MG63 (cell line): ENCODE data around the gene RBM23. TPM values are rescaled to one million over a fixed set of nuclear protein-coding genes. Genes with fewer than 3 reads are reported as not detected.
A peak's percentile ranks its signal among the peaks of the same experiment; 100 is the strongest.
"Not testable (repeated sequence)": the region's sequence is repeated elsewhere in the genome, so short reads cannot be mapped to it uniquely, and the experiment has no call there.

ENCODE experiments used
- DNase-seq: peaks from one replicate; pipeline ENCODE4 v3.0.0-alpha.2; 2020
- H3K27me3 ChIP-seq: fragments of 250-450 bp; sonication (Bioruptor Pico); 2 replicates; pipeline ENCODE4 v1.5.1; 2020; ENCODE audit warnings: mild to moderate bottlenecking, moderate library complexity
- H3K36me3 ChIP-seq: fragments of 250-450 bp; sonication (Bioruptor Pico); 2 replicates; pipeline ENCODE4 v1.5.1; 2020; ENCODE audit warnings: mild to moderate bottlenecking, moderate library complexity
- H3K4me3 ChIP-seq: fragments of 250-450 bp; sonication (Bioruptor Pico); 2 replicates; pipeline ENCODE4 v1.5.1; 2020; ENCODE audit warnings: mild to moderate bottlenecking, moderate library complexity
- H3K9me3 ChIP-seq: fragments of 250-450 bp; sonication (Bioruptor Pico); 2 replicates; pipeline ENCODE4 v1.5.1; 2020; ENCODE audit warnings: mild to moderate bottlenecking, moderate library complexity
- total RNA-seq: library from RNA; depleted of rRNA; stranded (reverse); fragments of >200 nt; shearing (Covaris generic); gene quantifications from 2 replicates; pipeline ENCODE4 v1.2.3, GENCODE V29; 2014; ENCODE audit warnings: low replicate concordance

Gene RBM23
- total RNA-seq, 1 experiment from 2014 or later: 27.8 TPM

DNA sequence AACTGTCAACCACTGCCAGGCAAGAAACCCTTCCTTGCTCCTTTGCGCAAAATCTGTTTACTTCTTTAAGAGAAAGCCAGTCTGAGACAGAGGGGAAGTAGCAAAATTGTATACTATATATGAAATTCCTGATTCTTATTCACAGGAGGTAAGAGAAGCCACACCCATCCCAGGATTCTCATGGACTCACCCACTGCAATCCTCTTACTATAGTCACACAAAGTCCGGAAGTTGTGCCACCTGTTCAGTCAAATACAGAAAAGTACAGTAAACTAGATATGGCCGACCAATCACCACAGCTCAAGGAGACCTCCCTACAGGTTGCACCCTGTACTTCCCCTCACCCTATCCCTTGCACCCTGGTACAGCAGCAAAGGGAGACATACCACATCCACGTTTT, 7.4 kb upstream of the RBM23 start:
- DNase-seq: no peak

DNA sequence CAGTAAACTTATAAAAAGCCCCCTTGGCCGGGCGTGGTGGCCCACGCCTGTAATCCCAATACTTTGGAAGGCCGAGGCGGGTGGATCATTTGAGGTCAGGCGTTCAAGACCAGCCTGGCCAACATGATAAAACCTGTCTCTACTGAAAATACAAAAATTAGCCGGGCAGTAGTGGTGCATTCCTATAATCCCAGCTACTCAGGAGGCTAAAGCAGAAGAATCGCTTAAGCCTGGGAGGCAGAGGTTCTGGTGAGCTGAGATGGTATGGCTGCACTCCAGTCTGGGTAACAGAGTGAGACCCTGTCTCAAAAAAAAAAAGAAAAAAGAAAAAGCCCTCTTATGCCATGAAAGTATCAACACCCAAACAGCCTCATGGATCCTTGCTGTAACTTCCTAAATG, 6.6 kb upstream of the RBM23 start:
- DNase-seq: no peak
- Histone ChIP-seq H3K27me3 (no peaks in the 10 kb centered on the region), H3K4me3 (no peak overlapping the region), H3K36me3 (peaks cover 28% of the 10 kb centered on the region), H3K9me3 (no peaks in the 10 kb centered on the region)

More for the DNA sequence above, 7.4 kb upstream of the RBM23 start:
- Histone ChIP-seq H3K27me3 (no peaks in the 10 kb centered on the region), H3K9me3 (no peaks in the 10 kb centered on the region), H3K4me3 (no peak overlapping the region), H3K36me3 (peaks cover 22% of the 10 kb centered on the region)

DNA sequence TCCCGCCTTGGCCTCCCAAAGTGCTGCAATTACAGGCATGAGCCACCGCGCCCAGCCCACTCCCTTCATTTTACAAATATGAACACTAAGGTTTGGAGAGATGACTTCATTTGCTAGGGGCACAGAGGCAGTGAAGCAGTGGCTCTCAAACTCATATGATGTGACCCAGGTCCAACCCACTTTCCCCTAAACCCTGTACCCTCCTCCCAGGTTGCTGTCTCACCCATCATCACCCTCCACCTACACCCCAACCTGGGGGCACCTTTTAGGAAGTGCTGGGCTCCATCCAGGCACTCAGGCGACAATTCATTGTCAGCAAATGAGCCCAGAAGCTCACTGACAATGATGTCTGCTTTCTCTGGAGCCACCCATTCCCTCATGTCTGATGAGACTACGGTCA, 4.8 kb upstream of the RBM23 start:
- DNase-seq: no peak
- H3K4me3 ChIP-seq: no peak overlapping the region
- H3K36me3 ChIP-seq: peaks cover 32% of the 10 kb centered on the region
- no peaks in the 10 kb centered on the region for H3K27me3 ChIP-seq
- no peaks in the 10 kb centered on the region for H3K9me3 ChIP-seq

GRCh38 chr14:22922294-22922693, 3.3 kb upstream of the RBM23 start:
- no peak overlapping the region for H3K4me3 ChIP-seq
- no peak for DNase-seq
- no peaks in the 10 kb centered on the region for H3K27me3 ChIP-seq
- H3K36me3 ChIP-seq: peaks cover 32% of the 10 kb centered on the region
- no peaks in the 10 kb centered on the region for H3K9me3 ChIP-seq

- peaks cover 26% of the 10 kb centered on the region for H3K36me3 ChIP-seq
- no peak overlapping the region for H3K4me3 ChIP-seq
- H3K9me3 ChIP-seq: no peaks in the 10 kb centered on the region
- DNase-seq: no peak
- no peaks in the 10 kb centered on the region for H3K27me3 ChIP-seq
These were observed 1.7 kb upstream of the RBM23 start for GRCh38 chr14:22920697-22921096.

DNA sequence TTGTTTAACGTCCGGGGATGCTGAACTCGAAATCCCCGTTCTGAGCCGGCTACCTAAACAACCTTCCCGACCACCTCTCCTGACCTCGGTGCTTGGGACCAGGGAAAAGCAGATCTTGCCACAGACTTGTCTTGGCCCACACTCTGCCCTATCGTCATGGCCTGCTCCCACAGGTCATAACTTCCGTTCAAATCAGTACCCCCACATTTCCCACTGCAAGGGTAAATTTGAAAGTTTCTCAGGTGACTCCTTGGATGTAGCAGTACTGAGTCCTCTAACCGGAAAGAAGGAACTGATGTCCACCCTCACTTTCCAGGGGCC, 612 bp upstream of the RBM23 start:
- DNase-seq: no peak
- Histone ChIP-seq H3K9me3 (no peaks in the 10 kb centered on the region), H3K27me3 (no peaks in the 10 kb centered on the region), H3K4me3 (peak overlapping the region; percentile 10), H3K36me3 (peaks cover 23% of the 10 kb centered on the region)

DNA sequence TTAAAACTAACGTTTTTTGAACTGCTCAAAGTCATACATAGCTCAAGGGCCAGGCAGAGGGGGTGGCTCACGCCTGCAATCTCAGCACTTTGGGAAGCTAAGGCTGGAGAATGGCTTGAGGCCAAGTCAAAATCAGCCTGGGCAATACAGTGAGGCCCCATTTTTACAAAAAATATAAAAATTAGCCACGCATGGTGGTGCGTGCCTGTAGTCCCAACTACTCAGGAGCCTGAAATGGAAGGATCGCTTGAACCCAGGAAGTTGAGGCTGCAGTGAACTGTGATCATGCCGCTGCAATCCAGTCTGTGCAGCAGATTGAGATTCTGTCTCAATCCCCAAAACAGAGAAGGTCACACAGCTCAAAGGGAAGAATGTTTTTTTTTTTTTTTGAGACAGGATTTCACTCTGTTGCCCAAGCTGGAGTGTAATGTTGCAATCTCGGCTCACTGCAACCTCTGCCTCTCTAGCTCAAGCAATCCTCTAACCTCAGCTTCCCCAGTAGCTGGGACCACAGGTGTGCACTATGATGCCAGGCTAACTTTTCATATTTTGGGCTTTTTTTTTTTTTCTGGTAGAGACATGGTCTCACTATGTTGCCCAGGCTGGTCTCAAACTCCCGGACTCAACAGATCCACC, 2.9 kb downstream of the RBM23 start:
- H3K27me3 ChIP-seq: no peaks in the 10 kb centered on the region
- H3K9me3 ChIP-seq: no peaks in the 10 kb centered on the region
- no peak overlapping the region for H3K4me3 ChIP-seq
- H3K36me3 ChIP-seq: peaks cover 9% of the 10 kb centered on the region
- no peak for DNase-seq

DNA sequence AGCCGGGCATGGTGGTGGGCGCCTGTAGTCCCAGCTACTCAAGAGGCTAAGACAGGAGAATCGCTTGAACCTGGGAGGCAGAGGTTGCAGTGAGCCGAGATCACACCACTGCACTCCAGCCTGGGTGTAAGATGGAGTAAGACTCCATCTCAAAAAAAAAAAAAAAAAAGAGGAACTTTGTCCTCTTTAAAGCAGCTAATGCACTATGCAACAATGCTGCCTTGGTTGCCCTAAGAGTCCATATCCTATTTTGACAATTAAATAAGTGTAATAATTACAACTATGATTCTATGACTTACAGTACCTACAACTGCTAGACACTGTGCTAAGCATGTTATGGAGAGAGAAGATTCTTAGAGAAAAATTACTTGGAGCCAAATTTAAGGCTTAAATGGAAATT, 4.1 kb downstream of the RBM23 start:
- not testable (repeated sequence) for H3K4me3 ChIP-seq, H3K9me3 ChIP-seq, H3K27me3 ChIP-seq, DNase-seq, H3K36me3 ChIP-seq

DNA sequence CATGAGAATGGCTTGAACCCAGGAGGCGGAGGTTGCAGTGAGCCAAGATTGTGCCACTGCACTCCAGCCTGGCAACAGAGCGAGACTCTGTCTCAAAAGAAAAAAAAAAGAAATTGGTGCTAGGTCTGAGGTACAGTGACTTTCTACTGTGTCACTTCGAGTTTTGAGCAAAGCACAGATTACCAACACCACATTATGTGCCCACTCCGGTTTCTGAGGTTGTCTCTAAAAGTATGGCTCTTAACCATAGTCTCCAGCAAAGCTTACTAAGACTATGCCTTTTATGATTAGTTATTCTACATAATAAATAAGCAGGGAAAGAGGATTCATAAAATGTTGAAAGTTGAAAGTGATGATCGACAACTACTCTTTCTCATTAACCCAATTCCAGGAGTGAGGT, 8.0 kb downstream of the RBM23 start:
- Histone ChIP-seq H3K9me3 (no peaks in the 10 kb centered on the region), H3K36me3 (no peaks in the 10 kb centered on the region; the same call in 1 of the 2 replicates), H3K4me3 (no peak overlapping the region), H3K27me3 (no peaks in the 10 kb centered on the region)
- no peak for DNase-seq

- DNase-seq: no peak
- H3K36me3 ChIP-seq: no peaks in the 10 kb centered on the region; the same call in 1 of the 2 replicates
- no peaks in the 10 kb centered on the region for H3K27me3 ChIP-seq
- no peak overlapping the region for H3K4me3 ChIP-seq
- H3K9me3 ChIP-seq: no peaks in the 10 kb centered on the region
These were observed 10.3 kb downstream of the RBM23 start for GRCh38 chr14:22908601-22909000.

DNA sequence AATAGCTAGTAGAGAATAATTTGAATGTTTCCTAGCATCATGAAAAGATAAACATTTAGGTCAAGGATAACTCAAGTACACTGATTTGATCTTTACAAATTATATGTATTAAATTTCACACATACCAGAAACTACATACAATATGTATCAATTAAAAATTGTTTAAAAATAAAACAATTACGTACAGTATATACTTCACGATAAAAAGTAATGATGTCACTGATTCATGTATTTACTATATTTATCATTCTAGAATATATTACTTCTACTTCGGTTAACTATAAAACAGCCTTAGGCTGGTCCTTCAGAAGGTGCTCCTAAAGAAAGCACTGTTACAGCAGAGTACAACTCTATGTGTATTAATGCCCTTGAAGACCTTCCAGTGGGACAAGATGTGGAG, 11.5 kb downstream of the RBM23 start:
- H3K9me3 ChIP-seq: no peaks in the 10 kb centered on the region
- H3K36me3 ChIP-seq: no peaks in the 10 kb centered on the region; the same call in 1 of the 2 replicates
- H3K27me3 ChIP-seq: no peaks in the 10 kb centered on the region
- no peak overlapping the region for H3K4me3 ChIP-seq
- no peak for DNase-seq

GRCh38 chr14:22906073-22906472, 12.9 kb downstream of the RBM23 start:
- no peaks in the 10 kb centered on the region for H3K9me3 ChIP-seq
- no peak overlapping the region for H3K4me3 ChIP-seq
- no peaks in the 10 kb centered on the region; the same call in 1 of the 2 replicates for H3K36me3 ChIP-seq
- DNase-seq: no peak
- no peaks in the 10 kb centered on the region for H3K27me3 ChIP-seq

DNA sequence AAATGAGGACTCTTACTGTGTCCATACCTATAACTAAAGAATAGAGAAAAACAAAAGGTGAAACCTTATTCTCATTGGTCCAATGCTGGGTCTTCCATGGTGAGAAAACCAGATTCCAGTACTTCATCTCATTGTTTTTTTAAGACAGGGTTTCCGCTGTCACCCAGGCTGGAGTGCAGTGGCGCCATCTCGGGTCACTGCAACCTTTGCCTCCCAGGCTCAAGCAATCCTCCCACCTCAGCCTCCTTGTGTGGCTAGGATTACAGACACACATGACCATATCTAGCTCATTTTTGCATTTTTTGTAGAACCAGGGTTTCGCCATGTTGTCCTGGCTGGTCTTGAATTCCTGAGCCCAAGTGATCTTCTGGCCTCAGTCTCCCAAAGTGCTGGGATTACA, 13.3 kb downstream of the RBM23 start:
- Histone ChIP-seq H3K4me3 (no peak overlapping the region), H3K9me3 (no peaks in the 10 kb centered on the region), H3K27me3 (no peaks in the 10 kb centered on the region), H3K36me3 (no peaks in the 10 kb centered on the region; the same call in 1 of the 2 replicates)
- DNase-seq: no peak

- Histone ChIP-seq H3K9me3 (no peaks in the 10 kb centered on the region), H3K4me3 (no peak overlapping the region), H3K27me3 (no peaks in the 10 kb centered on the region), H3K36me3 (no peaks in the 10 kb centered on the region; the same call in 1 of the 2 replicates)
- no peak for DNase-seq
These were observed 15.2 kb downstream of the RBM23 start for GRCh38 chr14:22903742-22904087.

- no peak overlapping the region for H3K4me3 ChIP-seq
- H3K27me3 ChIP-seq: no peaks in the 10 kb centered on the region
- no peak for DNase-seq
- no peaks in the 10 kb centered on the region for H3K9me3 ChIP-seq
- no peaks in the 10 kb centered on the region; the same call in 1 of the 2 replicates for H3K36me3 ChIP-seq
These were observed 17.1 kb downstream of the RBM23 start for GRCh38 chr14:22901799-22902198.

DNA sequence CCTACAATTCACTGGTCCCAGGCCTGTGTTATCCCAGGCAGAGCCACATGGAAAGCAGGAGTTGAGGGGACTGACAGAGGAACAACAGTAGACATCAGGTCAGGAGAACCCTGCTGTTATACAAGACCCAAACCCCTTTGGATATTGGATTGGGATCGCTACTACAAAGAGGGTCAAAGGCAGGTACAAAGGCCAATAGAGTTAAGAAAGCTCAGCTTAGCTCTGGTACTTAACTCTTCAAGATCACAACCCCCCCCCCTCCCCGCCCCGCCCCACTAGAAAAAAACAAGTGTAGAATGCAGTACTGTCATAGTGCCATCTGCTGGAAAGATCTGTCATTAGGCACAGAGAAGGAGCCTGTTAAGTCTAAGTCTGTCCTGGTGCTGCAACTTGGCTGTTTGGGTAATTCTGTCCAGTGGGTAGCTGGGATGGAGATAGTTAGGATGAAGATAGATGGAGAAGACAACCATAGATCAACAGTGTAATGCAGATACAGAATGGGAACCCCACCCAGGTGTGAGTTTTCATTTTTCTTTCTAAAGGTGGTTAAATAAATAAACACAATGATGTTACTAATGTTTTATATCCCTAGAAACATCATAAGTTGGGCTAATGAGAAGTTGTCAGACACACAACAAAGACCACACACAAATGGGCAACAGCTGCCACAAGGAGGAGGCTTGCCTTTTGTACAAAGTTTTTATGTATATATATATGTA, 18.7 kb downstream of the RBM23 start:
- peak; percentile 8 for DNase-seq
- H3K36me3 ChIP-seq: no peaks in the 10 kb centered on the region
- H3K27me3 ChIP-seq: no peaks in the 10 kb centered on the region
- no peaks in the 10 kb centered on the region for H3K9me3 ChIP-seq
- H3K4me3 ChIP-seq: no peak overlapping the region

DNA sequence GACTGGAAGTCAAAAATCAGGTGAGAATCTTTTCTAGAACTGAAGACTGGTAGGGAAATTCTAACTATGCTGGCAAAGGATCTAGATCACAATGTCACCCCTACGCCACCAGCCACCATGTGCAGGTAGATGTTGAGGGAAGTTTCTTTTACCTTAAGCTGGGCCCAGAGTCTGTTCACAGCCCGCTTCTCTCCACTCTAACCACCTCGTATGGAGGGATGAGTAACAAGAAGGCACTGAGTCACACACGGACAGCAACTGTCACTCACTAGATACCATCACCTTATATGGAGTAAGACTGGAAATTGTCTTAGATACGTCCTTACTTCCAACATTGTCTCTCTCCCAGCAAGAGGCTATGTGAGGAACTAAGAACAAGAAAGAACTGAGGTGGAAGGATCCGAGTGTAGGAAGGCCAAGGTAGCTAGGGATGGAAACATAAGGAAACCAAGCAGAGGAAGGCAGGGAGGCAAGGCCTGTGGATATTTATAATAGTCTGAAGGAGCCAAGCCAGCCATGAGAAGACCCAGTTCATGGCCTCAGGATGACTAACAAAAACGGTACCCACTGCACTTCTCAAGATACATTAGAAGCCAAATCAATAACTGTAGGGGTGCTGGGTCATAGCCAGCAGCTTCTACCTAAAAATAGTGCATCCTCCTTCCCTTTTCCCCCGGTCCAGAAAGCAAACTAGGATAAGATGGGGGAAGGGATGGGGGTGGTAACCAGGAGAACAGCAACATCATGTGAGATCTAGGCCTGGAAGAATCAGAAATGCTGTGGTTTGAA, 20.5 kb downstream of the RBM23 start:
- Histone ChIP-seq H3K9me3 (no peaks in the 10 kb centered on the region), H3K4me3 (no peak overlapping the region), H3K36me3 (no peaks in the 10 kb centered on the region), H3K27me3 (no peaks in the 10 kb centered on the region)
- DNase-seq: no peak

DNA sequence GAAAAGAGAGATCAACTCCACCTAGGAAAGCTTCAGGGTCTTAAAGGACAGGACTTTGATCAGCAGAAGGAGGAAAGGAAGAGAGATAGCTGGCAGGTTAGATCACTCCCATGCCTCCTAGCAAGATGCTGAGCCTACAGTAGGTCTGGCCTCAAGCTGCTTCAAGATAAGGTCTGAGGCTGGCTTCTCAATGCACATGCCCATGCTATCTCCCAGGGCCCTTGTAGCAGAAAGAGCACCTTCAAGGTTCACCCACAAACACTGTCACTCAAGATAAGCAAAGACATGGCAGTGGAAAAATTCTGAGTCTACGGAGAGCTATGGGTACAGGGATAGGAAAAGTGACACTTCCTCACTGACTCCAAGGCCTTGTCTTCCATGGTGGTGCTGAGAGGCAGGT, 21.6 kb downstream of the RBM23 start:
- Histone ChIP-seq H3K9me3 (no peaks in the 10 kb centered on the region), H3K27me3 (no peaks in the 10 kb centered on the region), H3K36me3 (no peaks in the 10 kb centered on the region), H3K4me3 (no peak overlapping the region)
- no peak for DNase-seq
